Sciatic nerve (tissue), 2 donors: ENCODE data around the gene PPP1R12B. TPM values are rescaled to one million over a fixed set of nuclear protein-coding genes. Genes with fewer than 3 reads are reported as not detected.
A peak's percentile ranks its signal among the peaks of the same experiment; 100 is the strongest.

Experiments
- ATAC-seq: fragments of 200-7000 bp; cut with Tn5 transposase; one replicate; pipeline ENCODE4 v1.9.1; 2020; ENCODE audit warnings: mild to moderate bottlenecking, moderate library complexity
- DNase-seq: peaks from one replicate; pipeline ENCODE4 v3.0.0-alpha.2; 2020; ENCODE audit warnings: low spot score
- intact Hi-C: fragments of 100-400 bp; cut with DNase I; formaldehyde crosslinking; loops from one replicate; pipeline ENCODE4 v1.14.2; 2022
- total RNA-seq: library from RNA; stranded (reverse); fragmentation: NEBNext Ultra II Directional; extraction: Animal tissue kit (Norgen Biotek cat#: 25700); gene quantifications from one replicate; pipeline ENCODE4 v1.2.1, GENCODE V29; 2021
- donor health status: DM: no; HTN: no; CAD: no.
- donor health status: DM: no; HTN: no; CAD: no.

The PPP1R12B gene
- total RNA-seq, 1 donor from 2014 or later, result 271 TPM

DNA sequence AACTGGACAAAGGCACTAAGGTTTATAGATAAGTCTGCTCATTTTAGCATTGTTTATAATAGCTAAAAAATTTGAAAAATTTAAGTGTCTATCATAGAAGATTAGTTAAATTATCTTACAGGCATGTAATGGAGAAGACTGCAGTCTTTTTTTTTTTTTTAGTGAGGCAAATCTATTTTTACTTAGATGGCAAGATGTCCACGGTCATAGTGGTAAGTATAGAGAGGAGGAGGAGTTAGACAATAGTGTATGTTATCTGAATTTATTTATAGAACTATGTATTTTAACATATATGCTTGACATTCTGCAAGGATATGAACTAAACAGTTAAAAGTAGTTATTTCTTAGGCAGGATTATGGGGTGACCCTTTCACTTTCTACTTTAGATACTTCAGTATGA is 212.7 kb downstream of the PPP1R12B start:
- no peak for DNase-seq
- intact Hi-C loops, result no loop called here
- ATAC-seq, result no peak

GRCh38 chr1:202561726-202562443 is 213.4 kb downstream of the PPP1R12B start:
- no peak for DNase-seq
- no peak for ATAC-seq
- intact Hi-C loops, result no loop called here

DNA sequence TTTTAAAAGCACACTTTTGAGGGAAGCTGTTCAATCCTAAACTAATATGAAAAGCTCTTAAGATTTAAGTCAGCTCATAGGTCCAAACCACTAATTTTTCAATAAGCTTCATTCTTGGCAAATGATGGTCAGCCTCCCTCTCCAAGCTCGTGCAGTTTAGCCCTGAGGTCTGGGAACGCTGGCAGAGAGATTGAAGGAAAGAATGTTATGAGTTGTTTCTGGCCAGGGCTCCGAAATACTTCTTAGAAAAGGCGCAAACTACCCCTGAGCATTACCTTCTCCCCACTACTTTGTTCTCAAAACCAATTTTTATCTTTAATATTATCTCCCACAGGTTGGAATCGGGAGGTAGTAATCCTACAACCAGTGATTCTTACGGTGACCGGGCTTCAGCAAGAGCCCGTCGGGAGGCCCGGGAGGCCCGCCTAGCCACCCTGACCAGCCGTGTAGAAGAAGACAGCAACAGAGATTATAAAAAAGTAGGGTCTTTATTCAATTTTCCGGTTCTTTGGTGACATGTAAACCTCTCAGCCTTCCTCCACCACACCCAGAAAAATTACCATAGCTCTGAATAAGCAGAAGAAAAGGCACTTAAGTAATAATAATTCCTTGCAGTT is 214.1 kb downstream of the PPP1R12B start:
- no peak for DNase-seq
- ATAC-seq, result peak; percentile 70
- intact Hi-C loops, result no loop called here

DNA sequence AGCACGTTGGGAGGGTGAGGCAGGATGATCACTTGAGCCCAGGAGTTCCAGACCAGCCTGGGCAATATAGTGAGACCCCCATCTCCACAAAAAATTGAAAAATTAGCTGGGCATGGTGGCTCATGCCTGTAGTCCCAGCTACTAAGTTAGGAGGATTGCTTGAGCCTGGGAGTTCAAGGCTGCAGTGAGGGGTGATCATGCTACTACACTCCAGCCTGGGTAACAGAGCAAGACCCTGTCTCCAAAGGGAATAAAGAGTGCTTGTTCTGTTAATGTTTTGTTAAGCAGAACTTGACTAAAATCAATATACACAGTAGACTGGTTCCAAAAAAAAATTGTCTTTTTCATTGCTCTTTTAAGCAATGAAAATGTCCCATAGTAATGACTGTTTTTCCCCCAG is 215.3 kb downstream of the PPP1R12B start:
- ATAC-seq, result no peak
- no peak for DNase-seq
- intact Hi-C loops, result no loop called here

DNA sequence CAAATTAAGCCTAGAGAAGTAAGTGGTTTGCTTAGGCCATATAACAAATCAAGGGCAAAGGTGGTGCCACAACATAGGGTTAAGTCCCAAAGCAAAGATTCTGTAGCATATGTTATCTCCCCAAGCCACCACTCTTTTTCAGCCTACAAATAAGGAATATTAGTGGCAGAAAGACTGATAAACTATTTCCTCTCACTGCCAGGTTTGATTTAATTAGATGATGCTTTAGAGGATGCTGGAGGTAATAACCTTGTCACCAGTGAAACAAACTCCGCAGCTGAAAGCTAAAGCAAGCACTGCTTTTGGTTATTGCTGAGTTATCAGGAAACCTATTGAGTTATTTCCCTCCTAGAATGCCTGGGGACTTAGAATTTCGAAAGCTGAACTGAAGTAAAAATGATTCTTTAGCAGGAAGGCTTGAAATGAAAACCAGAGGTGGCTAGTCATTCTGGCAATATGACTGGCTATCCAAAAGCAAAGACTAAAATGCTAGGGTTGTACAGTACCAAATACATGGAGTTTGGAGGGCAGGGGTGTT is 216.5 kb downstream of the PPP1R12B start:
- ATAC-seq (no peak), DNase-seq (no peak)
- intact Hi-C loops, result no loop called here

GRCh38 chr1:202565890-202566602 is 217.5 kb downstream of the PPP1R12B start:
- DNase-seq (no peak), ATAC-seq (peak; percentile 27)
- intact Hi-C loops, result no loop called here

DNA sequence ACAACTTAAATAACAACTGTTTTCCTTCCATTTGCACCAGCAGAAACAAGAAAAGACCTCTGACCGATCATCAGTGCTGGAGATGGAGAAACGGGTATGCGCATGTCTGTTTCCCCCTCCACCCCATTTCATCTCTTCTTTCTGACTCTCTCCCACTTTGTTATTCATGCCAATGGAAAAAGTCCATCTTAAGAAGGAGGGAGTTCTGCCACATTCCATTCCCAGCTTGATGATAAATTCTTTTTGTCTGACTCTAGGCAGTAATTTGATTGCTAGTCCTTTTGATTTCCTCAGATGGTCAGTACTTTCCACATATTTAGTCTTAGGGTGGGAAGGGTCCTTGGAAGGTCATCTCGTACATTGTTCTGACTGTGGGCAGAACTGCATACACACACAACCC is 219.2 kb downstream of the PPP1R12B start:
- DNase-seq (no peak), ATAC-seq (peak; percentile 21)
- intact Hi-C loops, result no loop called here

- intact Hi-C loops, result no loop called here
- ATAC-seq (peak; percentile 4), DNase-seq (no peak)
Observed at GRCh38 chr1:202568410-202568809, 219.9 kb downstream of the PPP1R12B start.

DNA sequence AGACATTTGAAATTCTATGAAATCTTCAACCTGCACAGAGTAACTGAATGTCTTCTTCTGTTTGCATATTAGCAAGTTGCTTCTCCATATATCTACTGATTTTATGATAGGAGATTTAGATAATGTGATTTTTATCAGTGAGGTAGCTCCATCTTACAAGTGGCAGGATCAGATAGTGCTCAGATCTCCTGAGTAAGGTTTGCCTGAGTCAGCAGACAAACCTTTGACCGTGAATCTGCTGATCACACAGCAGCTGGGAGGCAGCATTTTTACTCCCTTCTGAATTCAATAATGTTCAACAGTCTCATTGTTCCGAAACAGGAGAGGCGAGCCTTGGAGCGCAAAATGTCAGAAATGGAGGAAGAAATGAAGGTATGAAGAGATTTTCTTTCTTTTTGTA is 220.3 kb downstream of the PPP1R12B start:
- ATAC-seq, result peak; percentile 64
- intact Hi-C loops, result no loop called here

DNA sequence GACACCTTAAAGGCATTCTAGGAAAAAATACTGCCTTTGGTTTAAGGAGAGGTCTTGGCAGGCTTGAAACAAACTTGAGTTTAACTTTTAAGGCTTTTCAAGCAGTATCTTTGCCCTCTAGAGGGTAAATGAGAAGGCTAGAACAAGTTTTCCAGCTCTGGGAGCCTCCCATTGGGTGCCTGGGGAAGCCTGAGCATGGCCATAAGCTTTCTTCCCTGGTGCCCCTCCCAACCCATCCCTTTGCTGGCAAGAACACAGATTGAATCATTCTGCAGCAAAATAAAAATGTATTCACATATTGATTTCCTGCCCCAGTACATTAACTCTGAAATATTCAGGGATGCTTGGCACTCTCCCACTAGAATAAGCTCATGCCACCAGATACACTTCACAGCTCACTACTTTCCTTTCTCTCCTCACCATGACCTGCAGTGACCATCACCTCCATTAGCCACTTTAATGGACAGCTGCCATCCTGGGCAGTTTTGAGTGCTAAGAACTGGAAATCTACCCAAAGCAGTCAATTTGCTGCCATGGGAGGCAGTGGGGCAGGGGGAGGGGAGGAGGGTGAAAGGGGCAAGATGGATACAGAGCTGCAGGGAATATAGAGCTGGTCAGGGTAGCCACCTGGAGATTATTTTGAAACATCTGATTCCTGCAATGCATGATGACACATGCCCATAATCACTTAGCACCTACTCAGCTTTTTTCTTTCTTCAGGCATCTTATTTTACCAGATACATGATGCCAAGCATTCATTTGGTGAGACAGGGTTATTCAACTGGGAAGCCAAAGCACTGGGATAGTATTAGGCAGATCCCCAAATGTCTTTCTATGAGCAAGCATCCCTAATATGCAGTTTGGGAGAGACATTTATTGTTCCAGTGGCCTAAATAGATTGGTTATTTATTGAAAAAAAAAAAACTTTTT is 221.2 kb downstream of the PPP1R12B start:
- ATAC-seq (no peak), DNase-seq (no peak)
- intact Hi-C loops, result no loop called here

More for the DNA sequence above, 220.3 kb downstream of the PPP1R12B start:
- no peak for DNase-seq

DNA sequence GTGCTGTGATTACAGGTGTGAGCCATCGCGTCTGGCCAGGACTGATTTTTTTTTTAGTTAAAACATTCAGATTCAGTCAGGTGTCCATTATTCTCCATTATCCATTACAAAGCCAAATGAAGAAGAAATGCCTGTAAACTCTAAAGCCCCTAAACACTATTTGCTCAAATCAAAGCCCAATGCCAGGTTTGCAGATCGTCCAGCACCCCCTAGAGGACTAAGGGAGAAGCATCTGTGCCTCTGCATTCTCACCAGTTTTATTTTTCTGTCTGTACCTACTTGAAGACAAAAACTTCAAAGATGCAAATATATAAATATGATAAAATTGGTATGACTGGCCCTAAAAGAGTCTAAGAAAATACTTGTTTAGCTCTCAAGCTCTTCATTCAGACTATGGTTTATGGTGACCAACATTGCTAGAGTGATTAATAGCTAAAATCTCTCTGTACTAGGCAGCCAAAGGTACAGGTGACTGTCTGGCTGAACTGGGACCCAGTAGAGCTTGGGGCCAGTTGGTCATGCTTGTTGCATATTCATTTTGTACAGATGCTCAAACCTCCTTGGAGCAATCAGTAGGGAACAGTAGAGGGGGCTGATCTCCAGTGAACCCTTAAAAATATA is 223.3 kb downstream of the PPP1R12B start:
- ATAC-seq (peak; percentile 26), DNase-seq (no peak)
- intact Hi-C loops, result no loop called here

DNA sequence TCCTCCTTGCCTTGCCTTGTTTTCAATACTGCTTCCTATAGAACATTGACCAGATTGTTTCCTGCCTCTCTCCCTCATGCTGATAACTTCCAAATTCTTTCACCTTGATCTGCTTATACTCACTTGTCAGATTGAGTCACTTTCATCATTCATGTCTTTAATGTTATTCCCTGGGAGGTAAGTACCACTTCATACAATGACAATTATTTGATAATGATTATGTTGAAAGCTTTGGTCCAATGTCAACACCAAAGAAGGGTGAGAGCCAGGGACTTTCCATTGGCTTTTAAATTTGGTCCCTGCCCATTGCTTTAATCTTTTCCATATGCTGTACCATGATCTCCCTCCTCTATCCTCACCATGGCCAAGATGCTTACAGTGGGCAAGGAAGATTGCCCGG is 224.4 kb downstream of the PPP1R12B start:
- ATAC-seq (no peak), DNase-seq (no peak)
- intact Hi-C loops, result no loop called here

GRCh38 chr1:202575918-202576653 is 227.6 kb downstream of the PPP1R12B start:
- ATAC-seq (peak; percentile 25), DNase-seq (no peak)
- intact Hi-C loops, result no loop called here

- intact Hi-C loops, result no loop called here
- ATAC-seq, result peak; percentile 74
- DNase-seq, result no peak
Observed at GRCh38 chr1:202576816-202577215, 228.3 kb downstream of the PPP1R12B start.

DNA sequence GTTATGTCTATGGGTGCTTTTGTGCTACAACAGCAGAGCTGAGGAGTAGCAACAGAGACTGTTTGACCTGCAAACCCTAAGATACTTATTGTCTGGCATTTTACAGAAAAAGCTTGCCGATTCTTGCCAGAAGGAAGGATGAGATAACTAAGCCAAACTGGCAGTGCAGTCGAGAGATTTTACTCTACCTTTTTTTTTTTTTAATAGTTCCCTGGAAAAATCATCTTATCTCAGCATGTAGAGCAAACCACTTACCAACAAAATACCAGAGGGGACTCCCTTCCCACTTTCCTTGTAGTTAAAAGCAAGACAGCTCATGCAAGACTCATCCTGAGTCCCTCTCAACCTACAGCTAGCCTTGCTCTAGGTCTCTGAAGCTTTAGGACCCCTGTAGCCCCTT is 228.9 kb downstream of the PPP1R12B start:
- intact Hi-C loops, result no loop called here
- DNase-seq (no peak), ATAC-seq (peak; percentile 19)

DNA sequence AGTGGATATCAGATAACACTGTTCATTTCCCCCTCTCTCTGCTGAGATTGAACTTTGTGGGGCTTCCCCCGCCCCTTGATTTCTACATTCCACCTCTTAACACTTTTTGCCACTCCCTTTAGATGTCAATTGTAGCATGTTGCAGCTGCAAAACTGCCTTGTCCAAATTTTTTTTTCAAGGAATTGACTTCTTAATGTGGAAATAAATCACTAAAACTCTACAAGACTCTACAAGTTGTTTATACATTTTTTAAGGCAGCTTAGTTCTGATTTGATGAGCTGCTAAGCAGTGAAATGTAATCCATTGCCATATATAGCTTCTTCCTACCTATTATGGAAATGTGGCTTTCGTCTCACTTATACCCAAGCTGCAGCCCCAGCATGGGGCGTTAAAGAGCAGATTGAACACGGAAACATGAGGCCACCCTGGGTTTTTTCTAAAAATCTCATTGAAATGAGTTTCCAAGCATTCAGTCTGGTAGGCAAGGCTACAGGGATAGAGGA is 229.6 kb downstream of the PPP1R12B start:
- no peak for DNase-seq
- no peak for ATAC-seq
- intact Hi-C loops, result no loop called here

DNA sequence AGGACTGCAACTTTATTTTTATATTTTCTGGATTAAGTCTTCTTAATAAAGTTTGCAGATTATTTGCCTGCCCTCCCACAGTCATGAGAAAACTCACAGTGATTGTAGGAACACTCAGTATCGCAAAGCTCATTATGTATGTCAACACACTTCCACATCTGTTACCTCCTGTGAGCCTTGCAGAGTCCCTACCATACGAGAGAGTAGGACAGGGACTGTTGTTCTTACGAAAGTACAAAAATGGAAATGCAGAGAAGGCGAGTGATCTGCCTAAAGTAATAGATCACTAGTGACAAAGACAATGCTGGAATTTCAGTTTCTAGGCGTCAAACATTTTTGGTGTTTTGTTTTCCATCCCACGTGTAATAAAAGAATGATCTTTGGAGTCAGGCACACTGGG is 230.1 kb downstream of the PPP1R12B start:
- DNase-seq (no peak), ATAC-seq (peak; percentile 31)
- intact Hi-C loops, result no loop called here

GRCh38 chr1:202579806-202580205 is 231.3 kb downstream of the PPP1R12B start:
- peak; percentile 3 for ATAC-seq
- intact Hi-C loops, result no loop called here
- no peak for DNase-seq
